OCI-LY7 (cell line): Measurements from ENCODE around the gene EBP.

ENCODE experiments used
- EZH2phosphoT487 ChIP-seq: fragments of 200-600 bp; sonication (generic); IDR thresholded peaks from 2 replicates; pipeline ENCODE4 v1.6.1; 2018; ENCODE audit warnings: low read depth, borderline replicate concordance, mild to moderate bottlenecking, mixed run types, antibody characterized with exemption, low read length, moderate library complexity, mixed read lengths
- TF ChIP-seq, protein P1 (sequence below): fragments of 200-600 bp; sonication (generic); conservative IDR thresholded peaks from 2 replicates; pipeline ENCODE4 v1.5.1; 2014; ENCODE audit warnings: mild to moderate bottlenecking, antibody characterized with exemption, low read length, moderate library complexity, mixed read lengths

DNA sequence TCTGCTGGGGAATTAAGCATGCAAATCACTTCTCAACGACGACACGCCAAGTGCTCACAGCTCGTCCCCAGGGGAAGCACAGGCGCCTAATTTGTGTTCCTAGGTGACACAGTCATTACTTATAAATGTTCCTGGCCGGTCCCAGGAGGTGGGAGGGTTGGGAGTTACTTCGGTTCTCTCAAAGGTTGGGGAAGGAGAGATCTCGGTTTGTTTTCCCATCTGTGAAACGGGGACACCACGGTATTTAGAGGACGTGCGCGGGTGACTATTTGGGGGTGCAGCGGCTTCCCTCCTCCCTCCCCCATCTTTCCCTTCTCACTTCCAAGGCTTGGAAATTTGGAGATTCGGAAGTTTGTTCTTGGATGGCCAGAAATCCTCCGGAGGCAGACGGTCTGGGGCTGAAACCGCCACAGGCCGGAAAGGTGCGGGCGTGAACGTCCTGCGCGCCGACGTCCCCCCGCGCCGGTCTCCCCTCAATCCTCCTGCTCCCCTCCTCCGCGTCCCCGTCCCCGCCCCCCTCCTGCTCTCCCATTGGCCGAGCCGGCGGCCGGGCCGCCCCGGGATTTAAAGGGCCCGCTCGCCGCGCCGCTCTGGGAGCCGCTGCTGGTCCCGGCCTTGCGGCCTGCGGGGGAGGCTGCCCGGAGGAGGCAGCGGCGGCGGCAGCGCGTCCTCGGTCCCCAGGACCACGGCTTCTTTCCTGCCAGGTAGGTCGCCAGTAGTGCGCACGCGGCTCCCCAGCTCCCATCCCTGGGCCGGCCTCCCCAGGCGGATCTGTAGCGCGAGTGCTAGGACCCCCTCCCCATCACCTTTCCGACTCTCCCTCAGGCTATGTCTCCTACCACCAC is 13.0 kb upstream of the EBP start, which contains the start of gene PORCN:
- TF ChIP-seq, protein P1, sequence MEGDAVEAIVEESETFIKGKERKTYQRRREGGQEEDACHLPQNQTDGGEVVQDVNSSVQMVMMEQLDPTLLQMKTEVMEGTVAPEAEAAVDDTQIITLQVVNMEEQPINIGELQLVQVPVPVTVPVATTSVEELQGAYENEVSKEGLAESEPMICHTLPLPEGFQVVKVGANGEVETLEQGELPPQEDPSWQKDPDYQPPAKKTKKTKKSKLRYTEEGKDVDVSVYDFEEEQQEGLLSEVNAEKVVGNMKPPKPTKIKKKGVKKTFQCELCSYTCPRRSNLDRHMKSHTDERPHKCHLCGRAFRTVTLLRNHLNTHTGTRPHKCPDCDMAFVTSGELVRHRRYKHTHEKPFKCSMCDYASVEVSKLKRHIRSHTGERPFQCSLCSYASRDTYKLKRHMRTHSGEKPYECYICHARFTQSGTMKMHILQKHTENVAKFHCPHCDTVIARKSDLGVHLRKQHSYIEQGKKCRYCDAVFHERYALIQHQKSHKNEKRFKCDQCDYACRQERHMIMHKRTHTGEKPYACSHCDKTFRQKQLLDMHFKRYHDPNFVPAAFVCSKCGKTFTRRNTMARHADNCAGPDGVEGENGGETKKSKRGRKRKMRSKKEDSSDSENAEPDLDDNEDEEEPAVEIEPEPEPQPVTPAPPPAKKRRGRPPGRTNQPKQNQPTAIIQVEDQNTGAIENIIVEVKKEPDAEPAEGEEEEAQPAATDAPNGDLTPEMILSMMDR, result no peak
- no peak for TF ChIP-seq EZH2phosphoT487
